ENCODE measurements around the gene SIRT2. TPM values are rescaled to one million over a fixed set of nuclear protein-coding genes. Genes with fewer than 3 reads are reported as not detected.

Gene SIRT2
- total RNA-seq, 1 experiment from 2014 or later, result 8.4 TPM

- peaks cover 11% of the 10 kb centered on the region; the same call in 1 of the 2 replicates for H3K79me2 ChIP-seq (ENCODE audit: insufficient read depth, low read length)
- no peak overlapping the region for H3K9ac ChIP-seq (ENCODE audit: extremely low read depth, insufficient read length, low read length)
- H3K79me1 ChIP-seq (ENCODE audit: insufficient read depth, low read depth, low read length, poor library complexity, severe bottlenecking), result peaks cover 2% of the 10 kb centered on the region
- H3K56ac ChIP-seq (ENCODE audit: insufficient read length, low read depth, low read length), result no peak overlapping the region
- H2AFZ ChIP-seq (ENCODE audit: low read length), result no peak overlapping the region
- no peak overlapping the region for H2BK20ac ChIP-seq (ENCODE audit: low read depth, low read length, poor library complexity, severe bottlenecking)
- DNase-seq, result no peak
- H3K23me2 ChIP-seq (ENCODE audit: insufficient read length, low read depth, low read length, poor library complexity, severe bottlenecking), result peaks cover 10% of the 10 kb centered on the region
- H3K4me2 ChIP-seq (ENCODE audit: insufficient read depth, insufficient read length, low read length), result no peak overlapping the region
- no CpG with 5 or more reads among the region's 4 CpGs for WGBS (ENCODE audit: extremely low coverage, insufficient read length, low lambda C conversion rate)
- no peak overlapping the region for H3K23ac ChIP-seq (ENCODE audit: insufficient read length, low read depth, low read length)
- H3K9me3 Mint-ChIP-seq, result peaks cover 31 to 35% of the 10 kb centered on the region in 2 experiments
- peak overlapping the region in 1 of 2 experiments; percentile 5; a peak in 1 of 5 replicates for H3K4me3 Mint-ChIP-seq
- no peak overlapping the region for H3K4ac ChIP-seq (ENCODE audit: low read depth, low read length)
- peaks cover 8 to 14% of the 10 kb centered on the region in 2 experiments for H3K4me1 Mint-ChIP-seq
- peaks cover 18% of the 10 kb centered on the region for H3K27me3 Mint-ChIP-seq (ENCODE audit: low read depth)
- H3K36me3 Mint-ChIP-seq (ENCODE audit: insufficient read depth in 1 of 3, low read depth in 3 of 3), result peaks cover 40 to 47% (median 46%) of the 10 kb centered on the region in 3 experiments
- no peak overlapping the region for H2BK120ac ChIP-seq (ENCODE audit: low read depth, low read length, poor library complexity, severe bottlenecking)
- H2BK15ac ChIP-seq (ENCODE audit: low read depth, low read length), result no peak overlapping the region
- H3T11ph ChIP-seq (ENCODE audit: low read length), result no peak overlapping the region
- no peak overlapping the region for H4K91ac ChIP-seq (ENCODE audit: insufficient read length, low read depth, low read length)
- no peak for TF ChIP-seq CTCF (conservative IDR thresholded peaks at IDR 0.05)
- H2BK12ac ChIP-seq (ENCODE audit: insufficient read length, low read depth, low read length), result no peak overlapping the region
- H3K14ac ChIP-seq (ENCODE audit: insufficient read depth, low read length), result no peak overlapping the region
- no peaks in the 10 kb centered on the region for H3K4me1 ChIP-seq (ENCODE audit: insufficient read depth, low read length)
- no peak overlapping the region for H4K5ac ChIP-seq (ENCODE audit: insufficient read length, low read depth, low read length)
- no peaks in the 10 kb centered on the region for H3K27me3 ChIP-seq (ENCODE audit: insufficient read depth, low read length)
- H3K27ac ChIP-seq (ENCODE audit: insufficient read length, low read depth, low read length), result no peak overlapping the region
- H3K27ac Mint-ChIP-seq, result peak overlapping the region in 1 of 3 experiments; percentile 28; a peak in 1 of 7 replicates
- H2AK5ac ChIP-seq (ENCODE audit: insufficient read length, low read length), result no peak overlapping the region
- no peak overlapping the region for H2BK5ac ChIP-seq (ENCODE audit: insufficient read length, low read length)
- H3K9me3 ChIP-seq (ENCODE audit: control insufficient read depth, low read depth, low read length), result peaks cover 21% of the 10 kb centered on the region
- H4K8ac ChIP-seq (replicated peaks; ENCODE audit: insufficient read length, low read depth, low read length), result no peak overlapping the region
- H4K20me1 ChIP-seq (ENCODE audit: control insufficient read depth, insufficient read depth, insufficient read length), result no peaks in the 10 kb centered on the region
- H3K18ac ChIP-seq (ENCODE audit: insufficient read length, low read depth, low read length), result no peak overlapping the region
Measured at GRCh38 chr19:38933544-38933943, 34.1 kb upstream of the SIRT2 start.

All from H9 (cell line).